Measurements from ENCODE around the gene ADGRD2. TPM values are rescaled to one million over a fixed set of nuclear protein-coding genes. Genes with fewer than 3 reads are reported as not detected.
A peak's percentile ranks its signal among the peaks of the same experiment; 100 is the strongest.

Gene ADGRD2, protein sequence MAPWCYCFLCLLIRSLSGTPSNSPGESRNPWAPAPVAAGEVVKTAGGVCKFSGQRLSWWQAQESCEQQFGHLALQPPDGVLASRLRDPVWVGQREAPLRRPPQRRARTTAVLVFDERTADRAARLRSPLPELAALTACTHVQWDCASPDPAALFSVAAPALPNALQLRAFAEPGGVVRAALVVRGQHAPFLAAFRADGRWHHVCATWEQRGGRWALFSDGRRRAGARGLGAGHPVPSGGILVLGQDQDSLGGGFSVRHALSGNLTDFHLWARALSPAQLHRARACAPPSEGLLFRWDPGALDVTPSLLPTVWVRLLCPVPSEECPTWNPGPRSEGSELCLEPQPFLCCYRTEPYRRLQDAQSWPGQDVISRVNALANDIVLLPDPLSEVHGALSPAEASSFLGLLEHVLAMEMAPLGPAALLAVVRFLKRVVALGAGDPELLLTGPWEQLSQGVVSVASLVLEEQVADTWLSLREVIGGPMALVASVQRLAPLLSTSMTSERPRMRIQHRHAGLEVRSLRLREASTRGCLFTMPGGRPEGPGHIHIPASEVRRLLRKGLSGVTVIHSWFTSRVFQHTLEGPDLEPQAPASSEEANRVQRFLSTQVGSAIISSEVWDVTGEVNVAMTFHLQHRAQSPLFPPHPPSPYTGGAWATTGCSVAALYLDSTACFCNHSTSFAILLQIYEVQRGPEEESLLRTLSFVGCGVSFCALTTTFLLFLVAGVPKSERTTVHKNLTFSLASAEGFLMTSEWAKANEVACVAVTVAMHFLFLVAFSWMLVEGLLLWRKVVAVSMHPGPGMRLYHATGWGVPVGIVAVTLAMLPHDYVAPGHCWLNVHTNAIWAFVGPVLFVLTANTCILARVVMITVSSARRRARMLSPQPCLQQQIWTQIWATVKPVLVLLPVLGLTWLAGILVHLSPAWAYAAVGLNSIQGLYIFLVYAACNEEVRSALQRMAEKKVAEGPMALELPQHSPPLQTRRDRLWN
- total RNA-seq: not detected

DNA sequence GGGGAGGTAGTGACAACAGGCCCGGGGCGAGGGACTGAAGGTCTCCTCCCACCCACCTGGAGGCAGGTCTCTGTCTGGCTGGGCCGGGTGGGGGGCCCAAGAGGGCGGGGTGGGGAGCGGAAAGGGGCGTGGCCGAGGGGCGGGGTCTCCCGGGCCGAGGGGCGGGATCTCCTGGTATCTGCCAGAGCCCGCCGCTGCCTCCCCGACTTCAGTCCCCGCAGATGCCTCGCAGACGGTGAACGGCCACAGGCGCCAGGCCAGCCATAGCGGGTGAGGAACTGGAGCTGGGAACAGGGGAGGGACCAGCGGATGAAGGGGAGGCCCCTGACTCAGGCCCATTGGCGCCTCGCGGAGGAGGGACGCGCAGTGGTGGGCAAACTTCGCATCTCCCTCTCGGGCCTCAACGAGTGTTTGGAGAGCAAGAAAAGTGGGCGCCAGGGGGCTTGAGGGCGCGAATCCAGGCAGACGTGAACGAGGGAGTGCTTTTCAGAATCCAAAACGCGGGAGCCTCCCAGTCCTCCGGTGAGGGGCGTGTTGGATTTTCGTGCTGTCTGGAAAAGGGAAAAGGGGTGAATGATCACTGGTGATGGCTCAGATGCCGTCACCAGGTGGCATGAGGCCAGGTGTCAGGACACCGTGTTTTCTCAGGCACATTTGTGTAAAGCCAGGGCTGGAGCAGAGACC is at the start of gene ADGRD2:
TSS of gene ADGRD2 (plus strand) at position 211 of the 684 bp plus-strand sequence. CDS start 1,216 bp downstream, outside the sequence.
- Mint-ChIP-seq H3K36me3 (ENCODE audit: low read depth) (no peaks in the 10 kb centered on the region), H3K9me3 (ENCODE audit: insufficient read depth) (no peaks in the 10 kb centered on the region), H3K4me1 (ENCODE audit: low read depth) (no peaks in the 10 kb centered on the region), H3K27ac (no peak within 1 kb of the TSS), H3K4me3 (no peak within 1 kb of the TSS), H3K27me3 (ENCODE audit: low read depth) (peaks cover 27% of the 10 kb centered on the region)
- no peak for DNase-seq
- ATAC-seq: no peak
- POLR2A ChIA-PET: no interaction called here
- CTCF ChIA-PET: no interaction called here

GRCh38 chr9:124403246-124403645 is 47.0 kb upstream of the ADGRD2 start:
- Mint-ChIP-seq H3K9me3 (ENCODE audit: insufficient read depth) (no peaks in the 10 kb centered on the region), H3K36me3 (ENCODE audit: low read depth) (peaks cover 49% of the 10 kb centered on the region), H3K4me3 (no peak overlapping the region), H3K27me3 (ENCODE audit: low read depth) (no peaks in the 10 kb centered on the region), H3K27ac (no peak overlapping the region), H3K4me1 (ENCODE audit: low read depth) (peaks cover 14% of the 10 kb centered on the region)
- ATAC-seq: no peak
- ChIA-PET POLR2A (no interaction called here), CTCF (no interaction called here)
- no peak for DNase-seq

GRCh38 chr9:124409410-124409809 is 40.8 kb upstream of the ADGRD2 start:
- ATAC-seq: no peak
- Mint-ChIP-seq H3K9me3 (ENCODE audit: insufficient read depth) (no peaks in the 10 kb centered on the region), H3K4me1 (ENCODE audit: low read depth) (peaks cover 29% of the 10 kb centered on the region), H3K36me3 (ENCODE audit: low read depth) (peaks cover 65% of the 10 kb centered on the region), H3K27me3 (ENCODE audit: low read depth) (no peaks in the 10 kb centered on the region), H3K4me3 (no peak overlapping the region), H3K27ac (no peak overlapping the region)
- ChIA-PET CTCF (interaction anchor here (1.5 to 2.1 kb wide), 4 partner anchors 12 to 128 kb away, joined by 5 to 15 read pairs (median 7); no protein-coding TSS in a partner anchor), POLR2A (interaction anchor here (2.3 kb wide), 1 partner anchor 8 kb away, joined by 6 read pairs; no protein-coding TSS in a partner anchor)
- DNase-seq: no peak

DNA sequence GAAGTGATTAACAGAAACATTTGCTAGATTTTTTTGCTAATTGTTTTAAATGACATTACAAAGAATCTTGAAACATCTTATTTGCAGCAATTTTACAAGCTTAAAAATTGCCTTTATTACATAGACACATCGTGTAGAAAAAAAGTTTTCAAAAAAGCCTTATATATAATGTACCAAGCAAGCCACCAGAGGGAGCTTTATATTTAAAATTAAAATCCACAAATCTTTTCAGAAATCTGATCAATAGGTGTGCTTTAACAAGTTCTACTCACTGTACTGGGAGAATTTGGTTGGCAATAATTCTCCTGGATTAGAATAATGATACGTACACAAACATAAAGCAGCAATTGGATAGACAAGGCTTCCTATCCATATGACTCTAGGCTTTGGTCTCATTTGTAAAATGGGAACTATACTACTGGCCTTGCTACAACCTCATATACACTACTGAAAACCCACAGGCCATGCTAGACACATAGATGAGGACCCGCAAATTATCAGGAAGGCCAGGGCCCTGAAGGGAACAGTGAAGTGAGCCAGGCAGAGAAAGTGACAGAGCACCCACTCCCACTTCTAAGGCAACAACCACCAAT is 39.8 kb upstream of the ADGRD2 start:
- DNase-seq (no peak), ATAC-seq (no peak)
- no peaks in the 10 kb centered on the region for H3K27me3 Mint-ChIP-seq (ENCODE audit: low read depth)
- peaks cover 64% of the 10 kb centered on the region for H3K36me3 Mint-ChIP-seq (ENCODE audit: low read depth)
- H3K4me1 Mint-ChIP-seq (ENCODE audit: low read depth): peaks cover 33% of the 10 kb centered on the region
- no peak overlapping the region for H3K4me3 Mint-ChIP-seq
- H3K27ac Mint-ChIP-seq: no peak overlapping the region
- ChIA-PET POLR2A (interaction anchor here (0.6 to 2.3 kb wide), 2 partner anchors 9 to 1183 kb away, joined by 3 to 6 read pairs; no protein-coding TSS in a partner anchor), CTCF (interaction anchor here (0.8 to 2.1 kb wide), 14 partner anchors 9 to 284 kb away, joined by 3 to 19 read pairs (median 4); no protein-coding TSS in a partner anchor)
- H3K9me3 Mint-ChIP-seq (ENCODE audit: insufficient read depth): no peaks in the 10 kb centered on the region

GRCh38 chr9:124411514-124412227 is 38.6 kb upstream of the ADGRD2 start:
- CTCF ChIA-PET: interaction anchor here (0.7 to 1.9 kb wide), 4 partner anchors 13 to 124 kb away, joined by 3 to 19 read pairs (median 4); no protein-coding TSS in a partner anchor
- H3K27me3 Mint-ChIP-seq (ENCODE audit: low read depth): no peaks in the 10 kb centered on the region
- H3K4me3 Mint-ChIP-seq: no peak overlapping the region
- H3K27ac Mint-ChIP-seq: no peak overlapping the region
- H3K9me3 Mint-ChIP-seq (ENCODE audit: insufficient read depth): no peaks in the 10 kb centered on the region
- ATAC-seq (no peak), DNase-seq (no peak)
- POLR2A ChIA-PET: interaction anchor here (2.3 kb wide), 1 partner anchor 10 kb away, joined by 6 read pairs; no protein-coding TSS in a partner anchor
- peaks cover 38% of the 10 kb centered on the region for H3K4me1 Mint-ChIP-seq (ENCODE audit: low read depth)
- peaks cover 54% of the 10 kb centered on the region for H3K36me3 Mint-ChIP-seq (ENCODE audit: low read depth)

DNA sequence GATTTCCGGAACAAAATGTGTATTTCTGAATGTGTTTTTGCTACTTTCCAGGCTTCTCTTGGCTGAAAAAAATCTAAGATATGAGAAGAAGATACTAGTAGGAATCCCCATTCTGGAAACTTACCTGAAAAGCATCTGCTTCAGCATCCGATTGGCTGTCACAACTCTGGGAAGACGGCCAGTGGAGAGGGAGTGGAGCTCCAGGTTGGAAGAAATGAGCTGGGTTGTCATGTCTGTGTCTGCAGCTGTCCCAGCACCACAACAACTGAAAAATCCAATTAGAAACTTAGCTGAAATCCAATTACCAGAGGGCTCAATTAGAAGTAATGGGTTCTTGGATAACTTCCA is 38.0 kb upstream of the ADGRD2 start:
- peaks cover 53% of the 10 kb centered on the region for H3K36me3 Mint-ChIP-seq (ENCODE audit: low read depth)
- no peak overlapping the region for H3K27ac Mint-ChIP-seq
- DNase-seq: no peak

DNA sequence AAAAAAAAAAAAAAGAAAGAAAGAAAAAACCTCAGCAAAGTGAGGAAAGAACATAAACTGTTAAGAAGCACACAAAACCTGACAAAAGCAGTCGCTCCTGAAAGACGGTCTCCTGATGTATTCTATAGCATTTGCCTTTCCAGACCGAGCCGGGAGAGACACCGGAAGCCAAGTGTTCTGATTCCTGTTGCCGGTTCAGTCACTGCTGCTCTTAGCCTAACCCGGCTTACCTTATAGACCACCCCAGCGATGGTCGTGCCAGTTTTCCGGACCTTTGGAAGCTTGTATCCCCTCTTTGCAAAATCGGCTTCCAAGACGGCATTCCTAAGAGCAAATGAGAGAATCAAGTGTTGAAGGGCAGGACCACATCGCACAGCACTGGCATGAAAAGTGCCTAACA is 35.6 kb upstream of the ADGRD2 start:
- Mint-ChIP-seq H3K4me3 (peak overlapping the region; percentile 97), H3K9me3 (ENCODE audit: insufficient read depth) (no peaks in the 10 kb centered on the region), H3K36me3 (ENCODE audit: low read depth) (peaks cover 38% of the 10 kb centered on the region), H3K4me1 (ENCODE audit: low read depth) (peaks cover 38% of the 10 kb centered on the region), H3K27ac (peak overlapping the region; percentile 93), H3K27me3 (ENCODE audit: low read depth) (no peaks in the 10 kb centered on the region)
- ATAC-seq: no peak
- ChIA-PET CTCF (interaction anchor here (1.2 to 3.0 kb wide), 6 partner anchors 17 to 123 kb away, joined by 3 to 9 read pairs (median 5); no protein-coding TSS in a partner anchor), POLR2A (no interaction called here)
- DNase-seq: no peak

More for the DNA sequence above, 38.0 kb upstream of the ADGRD2 start:
- H3K27me3 Mint-ChIP-seq (ENCODE audit: low read depth): no peaks in the 10 kb centered on the region
- CTCF ChIA-PET: interaction anchor here (0.8 to 1.3 kb wide), 3 partner anchors 15 to 125 kb away, joined by 3 to 4 read pairs (median 4); no protein-coding TSS in a partner anchor
- POLR2A ChIA-PET: no interaction called here
- peaks cover 38% of the 10 kb centered on the region for H3K4me1 Mint-ChIP-seq (ENCODE audit: low read depth)
- ATAC-seq: no peak
- H3K9me3 Mint-ChIP-seq (ENCODE audit: insufficient read depth): no peaks in the 10 kb centered on the region
- no peak overlapping the region for H3K4me3 Mint-ChIP-seq

DNA sequence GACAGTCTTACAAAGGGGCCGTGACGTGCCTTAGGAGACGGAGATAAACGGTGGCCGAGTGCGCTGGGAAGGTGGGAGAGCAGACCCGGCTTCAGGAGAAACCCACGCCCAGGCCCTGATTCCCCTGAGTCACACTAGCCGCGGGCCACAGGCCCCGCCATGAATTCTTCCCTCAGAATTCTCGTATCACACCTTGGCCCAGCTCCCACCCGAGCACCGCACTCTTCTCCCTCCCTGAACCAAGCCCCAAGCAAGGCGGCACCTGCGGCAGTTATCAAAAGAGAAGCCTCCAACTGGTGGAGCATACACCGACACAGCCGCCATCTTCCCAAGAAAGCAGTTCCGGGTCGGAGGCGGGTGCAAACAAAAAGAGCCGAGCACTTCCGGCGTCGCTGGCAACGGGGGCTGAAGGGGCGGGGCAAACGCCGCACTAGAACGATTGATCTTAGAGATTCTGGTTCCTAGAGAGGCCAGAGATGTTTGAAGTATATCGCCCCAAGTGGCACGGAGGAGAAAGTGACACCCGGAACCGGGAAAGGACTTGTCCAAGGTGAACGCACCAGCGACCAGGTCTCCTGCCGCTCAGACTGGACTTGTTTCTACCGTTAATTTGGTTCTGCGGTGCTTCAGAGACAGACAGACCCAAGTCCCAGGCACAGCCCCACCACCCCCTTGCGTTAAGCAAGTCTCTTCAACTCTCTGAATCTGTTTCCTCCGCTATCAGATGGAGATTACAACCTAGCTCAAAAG is 35.0 kb upstream of the ADGRD2 start, which contains the start of gene PSMB7:
TSS of gene PSMB7 (minus strand) at position 341 of the 750 bp plus-strand sequence. CDS start at position 324, 17 bp downstream.
- CTCF ChIA-PET: interaction anchor here (0.9 to 3.0 kb wide), 7 partner anchors 17 to 122 kb away, joined by 3 to 9 read pairs (median 5); no protein-coding TSS in a partner anchor
- H3K9me3 Mint-ChIP-seq (ENCODE audit: insufficient read depth): no peaks in the 10 kb centered on the region
- H3K27me3 Mint-ChIP-seq (ENCODE audit: low read depth): no peaks in the 10 kb centered on the region
- peaks cover 44% of the 10 kb centered on the region for H3K4me1 Mint-ChIP-seq (ENCODE audit: low read depth)
- peaks cover 37% of the 10 kb centered on the region for H3K36me3 Mint-ChIP-seq (ENCODE audit: low read depth)
- ATAC-seq (peak; percentile 93), DNase-seq (peak; percentile 99)
- POLR2A ChIA-PET: no interaction called here
- peak within 1 kb of the TSS; percentile 97 for H3K4me3 Mint-ChIP-seq
- H3K27ac Mint-ChIP-seq: peak within 1 kb of the TSS; percentile 93

DNA sequence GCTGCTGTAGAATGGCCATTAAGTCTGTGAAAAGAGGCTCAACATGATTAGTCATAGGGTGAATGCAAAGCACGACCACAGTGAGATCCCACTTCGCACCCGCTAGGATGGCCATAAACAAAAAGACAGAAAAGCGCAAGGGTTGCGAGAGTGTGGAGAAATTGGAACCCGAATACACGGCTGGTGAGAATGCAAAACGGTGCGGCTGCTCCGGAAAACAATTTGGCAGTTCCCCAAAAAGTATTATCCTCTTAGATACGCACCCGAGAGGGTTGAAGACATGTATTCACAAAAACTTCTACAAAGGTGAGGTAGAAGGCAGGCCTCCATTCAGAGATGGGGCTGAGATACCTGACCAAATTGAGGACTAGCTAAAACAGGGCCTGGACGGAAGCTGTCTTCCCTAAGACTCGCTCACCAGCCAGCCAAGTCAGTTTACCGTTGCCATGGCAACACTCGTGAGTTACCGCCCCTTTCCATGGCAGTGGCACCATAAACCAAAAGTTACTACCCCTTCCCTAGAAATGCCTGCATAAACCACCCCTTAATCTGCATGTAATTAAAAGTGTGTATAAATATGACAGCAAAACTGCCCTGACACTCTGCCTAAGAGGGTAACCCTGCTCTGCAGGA is 34.3 kb upstream of the ADGRD2 start:
- POLR2A ChIA-PET: no interaction called here
- no peak for ATAC-seq

More for the DNA sequence above, 34.3 kb upstream of the ADGRD2 start:
- H3K9me3 Mint-ChIP-seq (ENCODE audit: insufficient read depth): no peaks in the 10 kb centered on the region
- H3K27ac Mint-ChIP-seq: peak overlapping the region; percentile 93
- DNase-seq: no peak
- H3K4me3 Mint-ChIP-seq: peak overlapping the region; percentile 97
- CTCF ChIA-PET: interaction anchor here (0.9 to 3.0 kb wide), 5 partner anchors 18 to 121 kb away, joined by 4 to 9 read pairs (median 6); no protein-coding TSS in a partner anchor
- H3K4me1 Mint-ChIP-seq (ENCODE audit: low read depth): peaks cover 45% of the 10 kb centered on the region
- peaks cover 32% of the 10 kb centered on the region for H3K36me3 Mint-ChIP-seq (ENCODE audit: low read depth)
- H3K27me3 Mint-ChIP-seq (ENCODE audit: low read depth): no peaks in the 10 kb centered on the region

Measured in activated CD8-positive, alpha-beta T cell treated with anti-CD3 and anti-CD28 coated beads, Interleukin-2, amount 10 ng/mL, durations not matched to agents 7 days and 5 days (primary cell).